22Rv1 (cell line): ENCODE measurements around the gene SRP68.
A peak's percentile ranks its signal among the peaks of the same experiment; 100 is the strongest.

Source experiments
- H3K27ac ChIP-seq: fragments of 450-650 bp; 2 replicates; pipeline ENCODE4 v1.5.1; 2017
- CTCF ChIP-seq: fragments of 450-650 bp; IDR thresholded peaks from 2 replicates; pipeline ENCODE4 v1.5.1; 2017; ENCODE audit warnings: mild to moderate bottlenecking
- ZFX ChIP-seq: fragments of 450-650 bp; IDR thresholded peaks from 2 replicates; pipeline ENCODE4 v1.6.1; 2017; ENCODE audit warnings: antibody characterized with exemption, borderline replicate concordance

Gene SRP68

GRCh38 chr17:76002100-76002499 is 70.2 kb downstream of the SRP68 start:
- TF ChIP-seq ZFX (no peak), CTCF (no peak)
- no peak overlapping the region for H3K27ac ChIP-seq

GRCh38 chr17:76000755-76001521 is 71.4 kb downstream of the SRP68 start, which contains the start of gene CDK3:
CDK3 (plus strand) TSS chr17:76000855; CDS start chr17:76001426, 571 bp downstream.
- TF ChIP-seq ZFX (no peak), CTCF (peak; percentile 69)
- H3K27ac ChIP-seq: 0 out of 2 replicates have a peak within 1 kb of the TSS, but pooled peaks have one; percentile 13

- H3K27ac ChIP-seq: 0 out of 2 replicates have a peak overlapping the region, but pooled peaks have one; percentile 13
- TF ChIP-seq CTCF (peak; percentile 97), ZFX (no peak)
Observed at GRCh38 chr17:76000016-76000754, 72.1 kb downstream of the SRP68 start.

GRCh38 chr17:75998327-75998795 is 74.0 kb downstream of the SRP68 start:
- 0 out of 2 replicates have a peak overlapping the region, but pooled peaks have one; percentile 3 for H3K27ac ChIP-seq
- TF ChIP-seq ZFX: no peak
- TF ChIP-seq CTCF: no peak

- no peak overlapping the region for H3K27ac ChIP-seq
Observed at GRCh38 chr17:75996665-75997590, 75.4 kb downstream of the SRP68 start.

More at GRCh38 chr17:75996665-75997590, 75.4 kb downstream of the SRP68 start:
- TF ChIP-seq ZFX (no peak), CTCF (no peak)
